ENCODE measurements around the gene GNAT3.
A peak's percentile ranks its signal among the peaks of the same experiment; 100 is the strongest.

Gene GNAT3

GRCh38 chr7:80511964-80512363 lies at the start of gene GNAT3:
Gene GNAT3 (minus strand): TSS chr7:80512064. CDS start chr7:80511926, 138 bp downstream.
- no peak for TF ChIP-seq POLR2A (IDR thresholded peaks at IDR 0.05; ENCODE audit: low read length)
- TF ChIP-seq GATA1 (IDR thresholded peaks at IDR 0.05; ENCODE audit: low read depth, low read length) = no peak
- DNase-seq = no peak

- TF ChIP-seq POLR2A (IDR thresholded peaks at IDR 0.05; ENCODE audit: low read length) (no peak), GATA1 (IDR thresholded peaks at IDR 0.05; ENCODE audit: low read depth, low read length) (no peak)
Measured at GRCh38 chr7:80558116-80558515, 46.3 kb upstream of the GNAT3 start.

GRCh38 chr7:80552031-80552694 lies 40.3 kb upstream of the GNAT3 start:
- TF ChIP-seq POLR2A (IDR thresholded peaks at IDR 0.05; ENCODE audit: low read length) (no peak), GATA1 (IDR thresholded peaks at IDR 0.05; ENCODE audit: low read depth, low read length) (no peak)
- DNase-seq = no peak

More at GRCh38 chr7:80558116-80558515, 46.3 kb upstream of the GNAT3 start:
- no peak for DNase-seq

GRCh38 chr7:80550005-80550404 lies 38.1 kb upstream of the GNAT3 start:
- no peak for DNase-seq
- no peak for TF ChIP-seq POLR2A (IDR thresholded peaks at IDR 0.05; ENCODE audit: low read length)
- TF ChIP-seq GATA1 (IDR thresholded peaks at IDR 0.05; ENCODE audit: low read depth, low read length) = no peak

- no peak for DNase-seq
- TF ChIP-seq POLR2A (IDR thresholded peaks at IDR 0.05; ENCODE audit: low read length) (no peak), GATA1 (IDR thresholded peaks at IDR 0.05; ENCODE audit: low read depth, low read length) (no peak)
Measured at GRCh38 chr7:80548840-80549530, 37.1 kb upstream of the GNAT3 start.

GRCh38 chr7:80542398-80542797 lies 30.5 kb upstream of the GNAT3 start:
- TF ChIP-seq GATA1 (IDR thresholded peaks at IDR 0.05; ENCODE audit: low read depth, low read length) (no peak), POLR2A (IDR thresholded peaks at IDR 0.05; ENCODE audit: low read length) (no peak)
- DNase-seq = no peak

- TF ChIP-seq POLR2A (IDR thresholded peaks at IDR 0.05; ENCODE audit: low read length) (no peak), GATA1 (IDR thresholded peaks at IDR 0.05; ENCODE audit: low read depth, low read length) (no peak)
- DNase-seq = no peak
Measured at GRCh38 chr7:80540836-80541235, 29.0 kb upstream of the GNAT3 start.

GRCh38 chr7:80537091-80537490 lies 25.2 kb upstream of the GNAT3 start:
- no peak for DNase-seq
- TF ChIP-seq GATA1 (IDR thresholded peaks at IDR 0.05; ENCODE audit: low read depth, low read length) (no peak), POLR2A (IDR thresholded peaks at IDR 0.05; ENCODE audit: low read length) (no peak)

- TF ChIP-seq POLR2A (IDR thresholded peaks at IDR 0.05; ENCODE audit: low read length) = no peak
- no peak for TF ChIP-seq GATA1 (IDR thresholded peaks at IDR 0.05; ENCODE audit: low read depth, low read length)
- no peak for DNase-seq
Measured at GRCh38 chr7:80536426-80536825, 24.6 kb upstream of the GNAT3 start.

GRCh38 chr7:80533287-80533686 lies 21.4 kb upstream of the GNAT3 start:
- TF ChIP-seq GATA1 (IDR thresholded peaks at IDR 0.05; ENCODE audit: low read depth, low read length) (no peak), POLR2A (IDR thresholded peaks at IDR 0.05; ENCODE audit: low read length) (no peak)
- DNase-seq = no peak

- TF ChIP-seq POLR2A (IDR thresholded peaks at IDR 0.05; ENCODE audit: low read length) = no peak
- TF ChIP-seq GATA1 (IDR thresholded peaks at IDR 0.05; ENCODE audit: low read depth, low read length) = no peak
- DNase-seq = no peak
Measured at GRCh38 chr7:80532153-80532552, 20.3 kb upstream of the GNAT3 start.

- peak in 1 of 2 experiments; percentile 17 for DNase-seq
- TF ChIP-seq GATA1 (IDR thresholded peaks at IDR 0.05; ENCODE audit: low read depth, low read length) (no peak), POLR2A (IDR thresholded peaks at IDR 0.05; ENCODE audit: low read length) (no peak)
Measured at GRCh38 chr7:80530136-80530535, 18.3 kb upstream of the GNAT3 start.

- no peak for DNase-seq
- TF ChIP-seq GATA1 (IDR thresholded peaks at IDR 0.05; ENCODE audit: low read depth, low read length) (no peak), POLR2A (IDR thresholded peaks at IDR 0.05; ENCODE audit: low read length) (no peak)
Measured at GRCh38 chr7:80529362-80529761, 17.5 kb upstream of the GNAT3 start.

- no peak for DNase-seq
- TF ChIP-seq POLR2A (IDR thresholded peaks at IDR 0.05; ENCODE audit: low read length) (no peak), GATA1 (IDR thresholded peaks at IDR 0.05; ENCODE audit: low read depth, low read length) (no peak)
Measured at GRCh38 chr7:80528689-80529088, 16.8 kb upstream of the GNAT3 start.

GRCh38 chr7:80526472-80526871 lies 14.6 kb upstream of the GNAT3 start:
- TF ChIP-seq POLR2A (IDR thresholded peaks at IDR 0.05; ENCODE audit: low read length) (no peak), GATA1 (IDR thresholded peaks at IDR 0.05; ENCODE audit: low read depth, low read length) (no peak)
- no peak for DNase-seq
